Esophagus squamous epithelium (tissue), 5 donors: ENCODE data around the gene GMDS. TPM values are rescaled to one million over a fixed set of nuclear protein-coding genes. Genes with fewer than 3 reads are reported as not detected.

Source experiments
- DNase-seq: peaks from one replicate; lab custom pipeline; 2025; lab: John Stamatoyannopoulos, UW
- H3K27ac ChIP-seq, 4 donors: fragments of 200-600 bp; sonication (generic); one replicate each; pipeline ENCODE4 v1.5.1; 2016 to 2019; ENCODE audit warnings: mild to moderate bottlenecking in 1 of 4
- H3K27me3 ChIP-seq, 4 donors: fragments of 200-600 bp; sonication (generic); 1 replicate in 3 of 4; 2 replicates in 1 of 4; pipeline versions ENCODE4 v1.5.1 to v1.6.0; 2017 to 2021; ENCODE audit warnings: antibody characterized with exemption in 1 of 4
- H3K36me3 ChIP-seq, 3 donors: fragments of 200-600 bp; sonication (generic); one replicate each; pipeline ENCODE4 v1.5.1; 2016 to 2019
- H3K4me1 ChIP-seq, 3 donors: fragments of 200-600 bp; sonication (generic); one replicate each; pipeline ENCODE4 v1.5.1; 2017 to 2019
- H3K4me3 ChIP-seq, 4 donors: fragments of 200-600 bp; sonication (generic); 1 replicate in 3 of 4; 2 replicates in 1 of 4; pipeline ENCODE4 v1.5.1; 2016 to 2019; ENCODE audit warnings: mild to moderate bottlenecking in 2 of 4, moderate library complexity in 1 of 4
- H3K9me3 ChIP-seq, 3 donors: fragments of 200-600 bp; sonication (generic); one replicate each; pipeline ENCODE4 v1.5.1; 2016 to 2019
- POLR2A ChIP-seq, 4 donors: fragments of 450-650 bp; IDR thresholded peaks; one replicate each; pipeline ENCODE4 v1.6.1; 2017; ENCODE audit warnings: antibody characterized with exemption in 4 of 4, mild to moderate bottlenecking in 4 of 4, moderate library complexity in 3 of 4
- WGBS, 2 donors: methylation state at CpG; one replicate each; pipeline ENCODE4 v1.1.5; 2018; 5-methylcytosine and 5-hydroxymethylcytosine counted together
- intact Hi-C: fragments of 100-400 bp; cut with DNase I; formaldehyde crosslinking; loops from one replicate; pipeline ENCODE4 v1.15.0; 2022
- total RNA-seq, 4 donors: library from RNA; depleted of rRNA; stranded (reverse); fragments of >200 nt; gene quantifications; one replicate each; pipeline ENCODE4 v1.1.0, GENCODE V29; 2016
- TF ChIP-seq, protein P1 (sequence below), 6 experiments: fragments of 450-650 bp in 4 of 6; fragments of 200-600 bp in 2 of 6; sonication (generic) in 2 of 6; IDR thresholded peaks; one replicate each; pipeline ENCODE4 v1.5.1; 2016 to 2019; ENCODE audit warnings: antibody characterized with exemption in 6 of 6, mild to moderate bottlenecking in 4 of 6, moderate library complexity in 4 of 6
- donor health status: DM: yes; HTN: yes; CAD: no.

The GMDS gene
- total RNA-seq, 4 donors from 2014 or later = 17.9 to 58.7 (median 36.7) TPM

DNA sequence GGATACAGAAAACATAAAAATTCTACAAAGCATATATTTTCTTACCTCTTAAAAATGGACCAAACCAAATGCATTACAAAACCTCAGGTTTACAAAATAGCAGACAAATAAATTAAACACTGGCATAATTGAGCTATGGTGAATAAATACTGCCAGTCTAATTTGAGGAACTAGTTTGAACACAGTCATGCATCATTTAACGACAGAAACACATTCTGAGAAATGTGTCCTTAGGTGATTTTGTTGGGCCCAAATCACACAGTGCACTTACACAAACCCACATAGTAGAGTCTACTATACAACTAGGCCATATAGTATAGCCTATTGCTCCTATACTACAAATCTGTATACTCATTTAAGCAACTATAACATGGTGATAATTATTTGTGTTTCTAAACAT lies 420.1 kb downstream of the GMDS start:
- Histone ChIP-seq H3K36me3 (no peaks in the 10 kb centered on the region), H3K27me3 (no peaks in the 10 kb centered on the region), H3K27ac (no peak overlapping the region), H3K9me3 (peaks cover 0 to 8% (median 0%) of the 10 kb centered on the region in 3 donors), H3K4me1 (peaks cover 0 to 8% (median 0%) of the 10 kb centered on the region in 3 donors), H3K4me3 (no peak overlapping the region)
- intact Hi-C loops = no loop called here
- no peak for DNase-seq
- TF ChIP-seq POLR2A (IDR thresholded peaks at IDR 0.05) = no peak
- TF ChIP-seq, protein P1, sequence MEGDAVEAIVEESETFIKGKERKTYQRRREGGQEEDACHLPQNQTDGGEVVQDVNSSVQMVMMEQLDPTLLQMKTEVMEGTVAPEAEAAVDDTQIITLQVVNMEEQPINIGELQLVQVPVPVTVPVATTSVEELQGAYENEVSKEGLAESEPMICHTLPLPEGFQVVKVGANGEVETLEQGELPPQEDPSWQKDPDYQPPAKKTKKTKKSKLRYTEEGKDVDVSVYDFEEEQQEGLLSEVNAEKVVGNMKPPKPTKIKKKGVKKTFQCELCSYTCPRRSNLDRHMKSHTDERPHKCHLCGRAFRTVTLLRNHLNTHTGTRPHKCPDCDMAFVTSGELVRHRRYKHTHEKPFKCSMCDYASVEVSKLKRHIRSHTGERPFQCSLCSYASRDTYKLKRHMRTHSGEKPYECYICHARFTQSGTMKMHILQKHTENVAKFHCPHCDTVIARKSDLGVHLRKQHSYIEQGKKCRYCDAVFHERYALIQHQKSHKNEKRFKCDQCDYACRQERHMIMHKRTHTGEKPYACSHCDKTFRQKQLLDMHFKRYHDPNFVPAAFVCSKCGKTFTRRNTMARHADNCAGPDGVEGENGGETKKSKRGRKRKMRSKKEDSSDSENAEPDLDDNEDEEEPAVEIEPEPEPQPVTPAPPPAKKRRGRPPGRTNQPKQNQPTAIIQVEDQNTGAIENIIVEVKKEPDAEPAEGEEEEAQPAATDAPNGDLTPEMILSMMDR (IDR thresholded peaks at IDR 0.05) = no peak
- 63 to 68% methylated on average over 1 of the region's 1 CpG for WGBS, 2 donors

- Histone ChIP-seq H3K4me3 (peak overlapping the region in 1 of 4 donors; percentile 37), H3K36me3 (no peaks in the 10 kb centered on the region), H3K9me3 (no peaks in the 10 kb centered on the region), H3K27me3 (no peaks in the 10 kb centered on the region), H3K4me1 (peaks cover 0 to 8% (median 0%) of the 10 kb centered on the region in 3 donors), H3K27ac (no peak overlapping the region)
- no peak for DNase-seq
- no peak for TF ChIP-seq POLR2A (IDR thresholded peaks at IDR 0.05)
- TF ChIP-seq, protein P1 (IDR thresholded peaks at IDR 0.05) = no peak
- 52 to 59% methylated on average over 11 of the region's 11 CpGs for WGBS, 2 donors
- intact Hi-C loops = no loop called here
These were observed 423.8 kb downstream of the GMDS start for GRCh38 chr6:1821513-1822183.

GRCh38 chr6:1821164-1821512 lies 424.3 kb downstream of the GMDS start:
- TF ChIP-seq, protein P1 (IDR thresholded peaks at IDR 0.05) = no peak
- no peak for TF ChIP-seq POLR2A (IDR thresholded peaks at IDR 0.05)
- no peaks in the 10 kb centered on the region for H3K27me3 ChIP-seq
- no peaks in the 10 kb centered on the region for H3K9me3 ChIP-seq
- intact Hi-C loops = no loop called here
- H3K4me3 ChIP-seq = peak overlapping the region in 1 of 4 donors; percentile 37
- WGBS, 2 donors = 46 to 80% methylated on average over 5 to 11 of the region's 11 CpGs
- peak overlapping the region in 3 of 4 donors; percentile 24 to 31 (median 29) for H3K27ac ChIP-seq
- peaks cover 0 to 8% (median 0%) of the 10 kb centered on the region in 3 donors for H3K4me1 ChIP-seq
- no peaks in the 10 kb centered on the region for H3K36me3 ChIP-seq
- no peak for DNase-seq

- no peak overlapping the region for H3K4me3 ChIP-seq
- no peaks in the 10 kb centered on the region for H3K27me3 ChIP-seq
- intact Hi-C loops = no loop called here
- WGBS, 2 donors = 100% methylated on average over 1 of the region's 1 CpG
- TF ChIP-seq POLR2A (IDR thresholded peaks at IDR 0.05) = no peak
- TF ChIP-seq, protein P1 (IDR thresholded peaks at IDR 0.05) = no peak
- H3K27ac ChIP-seq = peak overlapping the region in 1 of 4 donors; percentile 24
- H3K36me3 ChIP-seq = no peaks in the 10 kb centered on the region
- no peaks in the 10 kb centered on the region for H3K9me3 ChIP-seq
- no peak for DNase-seq
- peaks cover 0 to 8% (median 0%) of the 10 kb centered on the region in 3 donors for H3K4me1 ChIP-seq
These were observed 424.7 kb downstream of the GMDS start for GRCh38 chr6:1820714-1821113.

DNA sequence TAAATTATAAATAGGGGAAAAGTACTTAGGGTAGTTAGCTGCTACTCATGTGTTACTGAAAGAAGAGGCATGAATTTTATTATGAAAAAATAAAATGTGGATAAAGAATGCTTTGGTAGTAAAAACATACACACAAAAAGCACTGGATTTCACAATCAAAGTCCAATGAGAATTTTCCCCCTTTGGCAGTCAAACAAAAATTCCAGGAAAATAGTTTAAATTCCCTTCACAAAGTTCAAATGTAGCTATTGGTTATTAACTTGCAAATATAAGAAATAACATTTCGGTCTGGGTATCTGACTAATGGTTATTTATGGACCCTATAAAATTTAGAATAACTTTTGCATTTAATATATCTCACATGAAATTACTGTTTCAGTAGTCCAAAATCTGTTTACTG lies 425.2 kb downstream of the GMDS start:
- TF ChIP-seq, protein P1 (IDR thresholded peaks at IDR 0.05) = no peak
- TF ChIP-seq POLR2A (IDR thresholded peaks at IDR 0.05) = no peak
- H3K4me3 ChIP-seq = no peak overlapping the region
- H3K27me3 ChIP-seq = no peaks in the 10 kb centered on the region
- 65 to 93% methylated on average over 1 of the region's 1 CpG for WGBS, 2 donors
- H3K9me3 ChIP-seq = no peaks in the 10 kb centered on the region
- no peak overlapping the region for H3K27ac ChIP-seq
- intact Hi-C loops = no loop called here
- no peaks in the 10 kb centered on the region for H3K36me3 ChIP-seq
- peaks cover 0 to 8% (median 0%) of the 10 kb centered on the region in 3 donors for H3K4me1 ChIP-seq
- no peak for DNase-seq
